C4-2B (cell line): ENCODE results near the gene KIF14.

Experiments
- H3K27ac ChIP-seq: fragments of 450-650 bp; 2 replicates; pipeline ENCODE4 v1.5.1; 2017
- CTCF ChIP-seq: fragments of 450-650 bp; conservative IDR thresholded peaks from 2 replicates; pipeline ENCODE4 v1.5.1; 2017; ENCODE audit warnings: mild to moderate bottlenecking
- ZFX ChIP-seq: fragments of 450-650 bp; IDR thresholded peaks from 2 replicates; pipeline ENCODE4 v1.6.1; 2017

KIF14 gene

GRCh38 chr1:200644021-200644420, 23.5 kb upstream of the KIF14 start:
- H3K27ac ChIP-seq: no peak overlapping the region
- no peak for TF ChIP-seq ZFX
- no peak for TF ChIP-seq CTCF

- no peak overlapping the region for H3K27ac ChIP-seq
- TF ChIP-seq CTCF: no peak
- TF ChIP-seq ZFX: no peak
Observed at GRCh38 chr1:200642481-200642880, 21.9 kb upstream of the KIF14 start.

GRCh38 chr1:200640963-200641401, 20.4 kb upstream of the KIF14 start:
- H3K27ac ChIP-seq: no peak overlapping the region
- no peak for TF ChIP-seq ZFX
- TF ChIP-seq CTCF: no peak

- no peak for TF ChIP-seq CTCF
- TF ChIP-seq ZFX: no peak
- H3K27ac ChIP-seq: no peak overlapping the region
Observed at GRCh38 chr1:200640373-200640962, 19.9 kb upstream of the KIF14 start.

GRCh38 chr1:200638073-200638472, 17.5 kb upstream of the KIF14 start:
- TF ChIP-seq ZFX (no peak), CTCF (no peak)
- H3K27ac ChIP-seq: no peak overlapping the region

- no peak for TF ChIP-seq ZFX
- no peak for TF ChIP-seq CTCF
- H3K27ac ChIP-seq: no peak overlapping the region
Observed at GRCh38 chr1:200636681-200637080, 16.1 kb upstream of the KIF14 start.

- TF ChIP-seq CTCF (peak; percentile 18), ZFX (no peak)
- H3K27ac ChIP-seq: no peak overlapping the region
Observed at GRCh38 chr1:200634261-200635122, 13.9 kb upstream of the KIF14 start.
